NCI-H128 (cell line): ENCODE data around the gene CLEC10A.

Experiments used
- DNase-seq: peaks from one replicate; lab custom pipeline; 2025; ENCODE audit not compliant: unreplicated experiment; lab: John Stamatoyannopoulos, UW

Gene CLEC10A

DNA sequence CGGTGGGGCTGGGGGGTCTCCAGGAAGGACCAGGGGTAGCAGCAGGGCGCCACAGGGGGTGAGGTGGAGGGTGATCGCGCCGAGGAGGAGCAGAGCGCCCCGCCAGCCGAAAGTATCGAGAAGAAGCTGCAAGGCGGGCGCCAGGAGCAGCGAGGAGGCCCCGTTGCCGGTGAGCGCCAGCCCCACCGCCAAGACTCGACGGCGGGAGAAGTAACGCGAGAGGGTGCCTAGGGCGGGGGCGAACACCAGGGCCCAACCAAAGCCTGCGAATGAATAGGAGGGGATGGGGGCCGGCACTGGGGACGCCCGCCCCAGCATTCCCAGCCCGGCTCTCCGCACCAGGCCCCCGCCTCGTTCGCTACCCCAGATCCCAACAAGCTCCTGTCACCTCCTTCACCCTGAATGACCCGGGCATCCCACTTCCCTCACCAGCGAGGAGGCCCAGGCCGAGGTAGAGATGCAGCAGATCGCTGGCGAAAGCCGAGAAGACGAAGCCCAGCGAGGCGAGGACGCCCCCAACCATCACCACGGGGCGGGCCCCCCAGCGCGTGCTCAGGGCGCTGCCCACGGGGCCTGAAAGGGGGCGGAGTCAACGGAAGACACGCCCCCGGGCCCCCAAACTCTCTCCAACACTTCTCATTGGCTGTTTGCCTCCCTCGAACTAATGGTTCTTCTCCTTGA, 37.4 kb downstream of the CLEC10A start:
- no peak for DNase-seq

DNA sequence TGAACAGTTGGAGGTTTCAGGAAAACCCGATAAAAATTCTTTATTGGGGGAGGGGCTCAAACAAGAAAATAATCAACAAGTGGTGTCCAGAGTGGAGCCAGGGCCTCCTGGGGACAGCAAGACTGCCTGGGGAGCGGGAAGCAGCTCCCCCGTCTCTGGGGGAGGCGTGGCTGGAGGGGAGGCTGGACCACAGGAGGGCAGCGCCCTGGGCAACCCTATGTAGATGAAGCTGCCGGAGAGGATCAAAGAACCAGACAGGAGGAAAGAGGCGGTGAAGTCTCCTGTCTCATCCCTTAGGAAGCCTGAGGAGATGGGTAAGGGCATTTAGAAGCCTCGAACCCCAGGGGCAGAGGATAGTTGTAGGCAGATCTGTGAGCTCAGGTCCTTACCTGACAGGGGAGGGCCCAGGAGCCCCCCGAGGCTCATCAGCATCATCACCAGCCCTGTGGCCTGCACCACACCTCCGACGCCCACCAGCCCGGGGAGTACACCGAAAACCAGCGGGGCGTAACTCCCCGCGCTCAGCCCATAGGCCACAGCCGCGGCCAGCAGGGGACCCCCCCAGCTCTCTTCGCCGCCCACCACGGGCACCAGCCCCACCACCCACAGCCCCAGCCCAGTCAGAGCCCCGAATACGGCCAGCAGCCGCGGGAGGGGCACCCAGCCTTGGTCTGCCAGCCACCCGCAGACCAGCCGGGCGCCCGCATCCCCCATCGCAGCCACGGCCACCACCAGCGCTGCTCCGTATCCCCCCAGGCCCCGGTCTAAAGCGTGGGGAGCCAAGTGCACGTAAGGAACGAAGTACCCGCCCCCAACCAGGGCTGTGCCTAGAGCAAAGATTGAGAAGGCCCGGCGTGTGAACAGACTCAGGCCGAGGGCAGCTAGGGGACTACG, 38.2 kb downstream of the CLEC10A start:
- no peak for DNase-seq

GRCh38 chr17:7039832-7040231, 40.2 kb downstream of the CLEC10A start:
- DNase-seq = no peak

DNA sequence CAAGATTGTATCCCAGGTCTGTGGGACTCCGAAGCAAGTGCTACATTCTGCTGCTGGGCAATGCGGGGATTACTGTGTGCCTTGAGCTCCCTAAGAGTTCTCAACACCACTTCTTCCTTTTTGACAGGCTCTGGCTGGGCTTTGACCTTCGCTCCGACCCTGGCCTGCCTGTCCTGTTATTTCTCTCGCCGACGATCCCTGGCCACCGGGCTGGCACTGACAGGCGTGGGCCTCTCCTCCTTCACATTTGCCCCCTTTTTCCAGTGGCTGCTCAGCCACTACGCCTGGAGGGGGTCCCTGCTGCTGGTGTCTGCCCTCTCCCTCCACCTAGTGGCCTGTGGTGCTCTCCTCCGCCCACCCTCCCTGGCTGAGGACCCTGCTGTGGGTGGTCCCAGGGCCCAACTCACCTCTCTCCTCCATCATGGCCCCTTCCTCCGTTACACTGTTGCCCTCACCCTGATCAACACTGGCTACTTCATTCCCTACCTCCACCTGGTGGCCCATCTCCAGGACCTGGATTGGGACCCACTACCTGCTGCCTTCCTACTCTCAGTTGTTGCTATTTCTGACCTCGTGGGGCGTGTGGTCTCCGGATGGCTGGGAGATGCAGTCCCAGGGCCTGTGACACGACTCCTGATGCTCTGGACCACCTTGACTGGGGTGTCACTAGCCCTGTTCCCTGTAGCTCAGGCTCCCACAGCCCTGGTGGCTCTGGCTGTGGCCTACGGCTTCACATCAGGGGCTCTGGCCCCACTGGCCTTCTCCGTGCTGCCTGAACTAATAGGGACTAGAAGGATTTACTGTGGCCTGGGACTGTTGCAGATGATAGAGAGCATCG, 41.8 kb downstream of the CLEC10A start:
- no peak for DNase-seq

GRCh38 chr17:7035591-7036368, 44.3 kb downstream of the CLEC10A start, which contains the start of gene SLC16A13:
SLC16A13 (plus strand) TSS chr17:7036015; CDS start chr17:7036383, 368 bp downstream.
- peak; percentile 86 for DNase-seq

DNA sequence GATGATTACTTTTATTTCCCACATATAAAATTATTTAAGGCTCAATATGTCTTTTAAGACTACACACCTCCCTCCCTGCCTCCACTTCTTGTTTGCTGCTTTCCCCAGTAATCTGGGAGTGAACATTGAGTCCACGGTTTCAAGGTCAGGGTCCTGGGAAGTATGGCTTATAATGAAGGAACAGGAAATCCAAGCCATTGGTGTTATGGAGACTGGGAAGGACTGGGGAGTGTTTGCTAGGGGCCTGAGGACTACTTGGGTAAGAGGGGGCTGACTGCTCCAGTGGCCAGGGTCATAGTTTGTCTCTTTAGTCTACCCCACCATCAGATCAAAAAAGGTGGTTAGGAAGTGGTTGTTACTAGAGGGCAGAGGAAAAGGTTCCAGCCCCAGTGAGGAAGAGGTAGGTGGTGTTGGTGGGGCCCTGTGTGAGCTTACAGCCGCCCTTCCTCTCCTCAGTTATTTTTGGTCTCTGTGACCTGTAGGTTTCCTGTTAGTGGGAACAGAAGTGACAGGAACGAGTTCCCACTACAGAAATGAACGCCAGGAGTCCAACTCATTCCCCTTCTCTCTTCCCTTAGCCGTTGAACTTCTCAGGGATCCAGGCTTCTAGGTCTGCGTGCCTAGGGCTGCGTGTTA, 45.0 kb downstream of the CLEC10A start:
- DNase-seq = no peak

GRCh38 chr17:7029659-7030058, 50.4 kb downstream of the CLEC10A start:
- no peak for DNase-seq

- DNase-seq = no peak
Observed at GRCh38 chr17:7029096-7029495, 51.0 kb downstream of the CLEC10A start.

DNA sequence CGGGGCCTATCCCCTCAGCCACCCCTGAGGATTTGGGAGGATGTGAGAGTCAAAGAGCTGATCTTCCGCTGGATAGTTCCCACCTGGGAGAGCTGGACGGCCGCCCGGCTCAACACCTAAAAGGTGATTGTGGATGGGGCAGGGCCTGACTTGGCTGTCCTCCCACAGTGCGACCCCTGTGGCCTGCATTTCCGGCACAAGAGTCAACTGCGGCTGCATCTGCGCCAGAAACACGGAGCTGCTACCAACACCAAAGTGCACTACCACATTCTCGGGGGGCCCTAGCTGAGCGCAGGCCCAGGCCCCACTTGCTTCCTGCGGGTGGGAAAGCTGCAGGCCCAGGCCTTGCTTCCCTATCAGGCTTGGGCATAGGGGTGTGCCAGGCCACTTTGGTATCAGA, 52.7 kb downstream of the CLEC10A start:
- no peak for DNase-seq

DNA sequence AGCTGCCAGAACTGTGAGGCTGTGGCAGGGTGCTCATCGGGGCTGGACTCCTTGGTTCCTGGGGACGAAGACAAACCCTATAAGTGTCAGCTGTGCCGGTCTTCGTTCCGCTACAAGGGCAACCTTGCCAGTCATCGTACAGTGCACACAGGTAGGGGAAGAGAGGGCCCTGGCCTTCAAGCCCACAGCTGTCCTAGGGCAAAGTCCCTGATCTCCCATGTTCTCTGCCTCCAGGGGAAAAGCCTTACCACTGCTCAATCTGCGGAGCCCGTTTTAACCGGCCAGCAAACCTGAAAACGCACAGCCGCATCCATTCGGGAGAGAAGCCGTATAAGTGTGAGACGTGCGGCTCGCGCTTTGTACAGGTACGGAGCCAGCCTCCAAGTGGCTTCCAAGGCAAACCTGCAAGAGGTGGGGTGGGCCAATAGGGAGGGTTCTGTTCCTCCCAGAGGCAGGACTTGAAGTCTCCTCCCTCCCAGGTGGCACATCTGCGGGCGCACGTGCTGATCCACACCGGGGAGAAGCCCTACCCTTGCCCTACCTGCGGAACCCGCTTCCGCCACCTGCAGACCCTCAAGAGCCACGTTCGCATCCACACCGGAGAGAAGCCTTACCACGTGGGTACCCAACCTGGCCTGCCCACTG, 53.5 kb downstream of the CLEC10A start:
- DNase-seq = no peak

- no peak for DNase-seq
Observed at GRCh38 chr17:7025245-7025644, 54.8 kb downstream of the CLEC10A start.
